GM06990 (cell line): Measurements from ENCODE around the gene ATAD3B.

Source experiments
- DNase-seq: peaks from one replicate; pipeline ENCODE4 v3.0.0-alpha.2; 2011; ENCODE audit not compliant: insufficient read length; ENCODE audit errors: extremely low read depth
- H3K27me3 ChIP-seq: replicated peaks from 2 replicates; pipeline ENCODE4 v1.6.0; 2011; ENCODE audit warnings: low read length; ENCODE audit not compliant: control insufficient read depth, insufficient read depth
- H3K36me3 ChIP-seq: 2 replicates; pipeline ENCODE4 v1.5.1; 2011; ENCODE audit warnings: low read length; ENCODE audit not compliant: control insufficient read depth, insufficient read depth
- H3K4me3 ChIP-seq: replicated peaks from 2 replicates; pipeline ENCODE4 v1.5.1; 2011; ENCODE audit warnings: low read depth, mild to moderate bottlenecking, control low read depth, low read length
- TF ChIP-seq, protein P1 (sequence below): IDR thresholded peaks from 2 replicates; pipeline ENCODE4 v1.5.1; 2011; ENCODE audit warnings: low read length, control low read depth, mild to moderate bottlenecking, inconsistent platforms; ENCODE audit not compliant: insufficient read depth, poor library complexity, severe bottlenecking

Gene ATAD3B, protein sequence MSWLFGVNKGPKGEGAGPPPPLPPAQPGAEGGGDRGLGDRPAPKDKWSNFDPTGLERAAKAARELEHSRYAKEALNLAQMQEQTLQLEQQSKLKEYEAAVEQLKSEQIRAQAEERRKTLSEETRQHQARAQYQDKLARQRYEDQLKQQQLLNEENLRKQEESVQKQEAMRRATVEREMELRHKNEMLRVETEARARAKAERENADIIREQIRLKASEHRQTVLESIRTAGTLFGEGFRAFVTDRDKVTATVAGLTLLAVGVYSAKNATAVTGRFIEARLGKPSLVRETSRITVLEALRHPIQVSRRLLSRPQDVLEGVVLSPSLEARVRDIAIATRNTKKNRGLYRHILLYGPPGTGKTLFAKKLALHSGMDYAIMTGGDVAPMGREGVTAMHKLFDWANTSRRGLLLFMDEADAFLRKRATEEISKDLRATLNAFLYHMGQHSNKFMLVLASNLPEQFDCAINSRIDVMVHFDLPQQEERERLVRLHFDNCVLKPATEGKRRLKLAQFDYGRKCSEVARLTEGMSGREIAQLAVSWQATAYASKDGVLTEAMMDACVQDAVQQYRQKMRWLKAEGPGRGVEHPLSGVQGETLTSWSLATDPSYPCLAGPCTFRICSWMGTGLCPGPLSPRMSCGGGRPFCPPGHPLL

DNA sequence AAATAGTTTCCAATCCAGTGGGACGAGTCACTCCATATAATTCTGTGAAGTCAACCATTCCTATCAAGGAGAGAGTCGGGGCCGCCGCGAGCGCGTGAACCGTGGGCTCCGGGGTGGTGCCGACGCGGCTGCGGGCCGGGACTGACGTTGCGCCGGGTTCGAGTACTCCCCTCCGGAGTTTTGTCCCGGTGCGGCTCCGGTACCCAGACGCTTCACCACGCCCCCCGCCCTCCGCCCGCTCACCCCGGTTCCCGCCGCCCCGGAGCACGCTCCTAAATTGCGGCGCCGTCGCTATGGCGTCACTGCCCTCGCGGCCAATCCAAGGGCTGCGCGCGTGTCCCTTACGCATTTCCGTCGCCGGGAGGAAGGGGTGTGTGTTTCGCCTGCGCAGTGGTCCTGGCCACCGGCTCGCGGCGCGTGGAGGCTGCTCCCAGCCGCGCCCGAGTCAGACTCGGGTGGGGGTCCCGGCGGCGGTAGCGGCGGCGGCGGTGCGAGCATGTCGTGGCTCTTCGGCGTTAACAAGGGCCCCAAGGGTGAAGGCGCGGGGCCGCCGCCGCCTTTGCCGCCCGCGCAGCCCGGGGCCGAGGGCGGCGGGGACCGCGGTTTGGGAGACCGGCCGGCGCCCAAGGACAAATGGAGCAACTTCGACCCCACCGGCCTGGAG is at the start of gene ATAD3B:
Gene ATAD3B (plus strand): TSS at position 377 of the 664 bp plus-strand sequence. CDS start 120 bp downstream, at position 497.
- Histone ChIP-seq H3K27me3 (no peaks in the 10 kb centered on the region), H3K4me3 (peak within 1 kb of the TSS; percentile 91), H3K36me3 (no peaks in the 10 kb centered on the region)
- TF ChIP-seq, protein P1, sequence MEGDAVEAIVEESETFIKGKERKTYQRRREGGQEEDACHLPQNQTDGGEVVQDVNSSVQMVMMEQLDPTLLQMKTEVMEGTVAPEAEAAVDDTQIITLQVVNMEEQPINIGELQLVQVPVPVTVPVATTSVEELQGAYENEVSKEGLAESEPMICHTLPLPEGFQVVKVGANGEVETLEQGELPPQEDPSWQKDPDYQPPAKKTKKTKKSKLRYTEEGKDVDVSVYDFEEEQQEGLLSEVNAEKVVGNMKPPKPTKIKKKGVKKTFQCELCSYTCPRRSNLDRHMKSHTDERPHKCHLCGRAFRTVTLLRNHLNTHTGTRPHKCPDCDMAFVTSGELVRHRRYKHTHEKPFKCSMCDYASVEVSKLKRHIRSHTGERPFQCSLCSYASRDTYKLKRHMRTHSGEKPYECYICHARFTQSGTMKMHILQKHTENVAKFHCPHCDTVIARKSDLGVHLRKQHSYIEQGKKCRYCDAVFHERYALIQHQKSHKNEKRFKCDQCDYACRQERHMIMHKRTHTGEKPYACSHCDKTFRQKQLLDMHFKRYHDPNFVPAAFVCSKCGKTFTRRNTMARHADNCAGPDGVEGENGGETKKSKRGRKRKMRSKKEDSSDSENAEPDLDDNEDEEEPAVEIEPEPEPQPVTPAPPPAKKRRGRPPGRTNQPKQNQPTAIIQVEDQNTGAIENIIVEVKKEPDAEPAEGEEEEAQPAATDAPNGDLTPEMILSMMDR = no peak
- peak; percentile 91 for DNase-seq

DNA sequence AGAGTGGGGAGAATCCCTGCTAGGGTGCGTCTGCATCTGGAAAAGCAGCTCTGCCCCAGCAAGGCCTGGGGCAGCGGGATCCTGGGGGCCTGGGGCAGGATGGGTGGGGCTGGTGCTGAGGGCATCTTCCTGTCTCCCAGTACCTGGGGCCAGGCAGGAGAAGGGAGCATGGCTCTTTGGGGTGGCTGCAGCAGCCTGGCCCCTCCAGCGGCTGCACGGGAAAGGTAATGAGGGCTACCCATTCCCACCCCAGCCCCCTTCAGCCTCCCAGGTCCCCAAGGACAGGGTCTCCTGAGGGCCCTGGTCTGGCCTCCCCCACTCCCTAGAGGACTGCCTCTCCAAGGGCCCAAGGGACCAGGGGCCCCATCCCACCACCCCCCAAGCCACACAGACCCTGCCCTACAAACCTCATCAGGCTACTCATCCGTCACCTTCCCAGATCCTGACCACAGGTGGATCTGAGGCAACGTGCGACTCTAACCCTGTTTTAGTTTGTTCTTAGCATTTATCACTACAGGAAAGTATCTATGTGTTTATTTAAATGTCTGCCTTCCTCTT is 49.6 kb upstream of the ATAD3B start:
- Histone ChIP-seq H3K27me3 (no peaks in the 10 kb centered on the region), H3K4me3 (no peak overlapping the region), H3K36me3 (no peaks in the 10 kb centered on the region)
- DNase-seq = no peak
- TF ChIP-seq, protein P1 = no peak

DNA sequence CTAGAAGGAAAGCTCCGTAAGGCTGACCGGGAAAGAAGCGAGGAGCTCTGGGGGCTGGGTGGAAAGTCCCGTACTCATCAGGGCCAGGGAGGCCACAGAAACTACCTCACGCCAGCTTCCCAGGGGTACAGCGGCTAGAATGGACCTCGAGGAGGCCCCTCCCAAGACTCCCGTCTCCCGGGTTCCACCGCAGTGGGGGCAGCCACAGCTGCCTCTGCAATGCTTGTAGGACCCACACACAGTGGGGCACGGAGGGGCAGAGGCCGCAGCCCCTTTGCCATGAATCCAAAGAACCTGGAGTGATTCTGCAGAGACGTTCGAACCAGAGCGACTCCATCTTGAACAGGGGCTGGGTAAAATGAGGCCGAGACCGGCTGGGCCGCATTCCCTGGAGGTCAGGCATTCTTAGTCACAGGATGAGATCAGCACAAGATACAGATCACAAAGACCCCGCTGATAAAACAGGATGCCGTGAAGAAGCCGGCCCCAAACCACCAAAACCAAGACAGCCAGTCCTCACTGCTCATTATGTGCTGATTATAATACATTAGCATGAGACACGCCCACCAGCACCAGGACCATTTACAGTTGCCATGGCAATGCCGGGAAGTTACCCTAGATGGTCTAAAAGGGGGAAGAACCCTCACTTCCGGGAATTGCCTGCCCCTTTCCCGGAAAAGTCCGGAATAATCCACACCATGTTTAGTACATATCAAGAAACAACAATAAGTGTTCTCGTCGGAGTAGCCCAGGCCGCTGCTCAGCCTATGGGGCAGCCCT is 48.9 kb upstream of the ATAD3B start:
- TF ChIP-seq, protein P1 = no peak
- Histone ChIP-seq H3K36me3 (no peaks in the 10 kb centered on the region), H3K27me3 (no peaks in the 10 kb centered on the region), H3K4me3 (no peak overlapping the region)
- no peak for DNase-seq

DNA sequence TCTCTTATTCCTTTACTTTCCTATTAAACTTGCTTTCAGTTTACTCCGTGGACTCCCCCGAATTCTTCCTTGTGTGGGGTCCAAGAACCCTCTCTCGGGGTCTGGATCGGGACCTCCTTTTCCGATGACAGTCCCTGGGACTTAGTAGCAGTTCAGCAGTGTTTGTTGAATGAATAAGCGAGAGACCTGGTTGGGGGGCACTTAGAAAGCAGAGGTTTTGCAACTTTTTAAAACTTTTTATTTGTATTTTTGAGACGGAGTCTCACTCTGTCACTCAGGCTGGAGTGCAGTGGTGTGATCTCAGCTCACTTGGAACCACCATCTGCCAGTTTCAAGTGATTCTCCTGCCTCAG is 48.3 kb upstream of the ATAD3B start:
- H3K27me3 ChIP-seq = no peaks in the 10 kb centered on the region
- no peak for DNase-seq
- TF ChIP-seq, protein P1 = no peak
- H3K4me3 ChIP-seq = no peak overlapping the region
- H3K36me3 ChIP-seq = no peaks in the 10 kb centered on the region

DNA sequence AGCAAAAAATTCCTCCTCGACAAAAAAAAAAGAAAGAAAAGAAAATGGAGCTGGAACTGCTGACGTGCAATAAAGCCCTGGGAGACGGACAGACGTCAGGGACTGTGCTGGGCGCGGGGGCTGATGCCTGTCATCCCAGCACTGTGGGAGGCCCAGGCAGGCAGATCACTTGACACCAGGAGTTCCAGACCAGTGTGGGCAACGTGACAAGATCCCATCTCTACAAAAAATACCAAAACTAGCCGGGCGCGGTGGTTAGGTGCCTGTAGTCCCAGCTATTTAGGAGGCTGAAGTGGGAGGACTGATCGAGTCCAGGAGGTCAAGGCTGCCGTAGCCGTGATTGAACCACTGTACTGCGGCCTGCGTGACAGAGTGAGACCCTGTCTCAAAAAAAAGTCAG is 46.9 kb upstream of the ATAD3B start:
- DNase-seq = no peak
- no peak overlapping the region for H3K4me3 ChIP-seq
- no peaks in the 10 kb centered on the region for H3K27me3 ChIP-seq
- H3K36me3 ChIP-seq = no peaks in the 10 kb centered on the region
- TF ChIP-seq, protein P1 = no peak
